ENCODE measurements around the gene SLC6A17. TPM values are rescaled to one million over a fixed set of nuclear protein-coding genes. Genes with fewer than 3 reads are reported as not detected.
A peak's percentile ranks its signal among the peaks of the same experiment; 100 is the strongest.

SLC6A17 gene
- total and polyA plus RNA-seq, 9 of the 15 experiments (the other 6 are each of a cell fraction or from before 2014, with no cell fraction given): not detected

GRCh38 chr1:110210604-110211495, 60.6 kb downstream of the SLC6A17 start (continued):
- TF ChIP-seq ZNF384 (IDR thresholded peaks at IDR 0.05; ENCODE audit: low read depth, low read length): no peak
- no peak for TF ChIP-seq CTCFL (IDR thresholded peaks at IDR 0.05; ENCODE audit: borderline replicate concordance, insufficient read depth, low read depth, low read length, poor library complexity, severe bottlenecking)
- 0 out of 2 replicates have a peak, but pooled peaks have one; percentile 46 for TF ChIP-seq LCOR (CRISPR knock-in tag; IDR thresholded peaks at IDR 0.05)
- TF ChIP-seq POLR3G (IDR thresholded peaks at IDR 0.05; ENCODE audit: extremely low read depth, insufficient read length, insufficient replicate concordance): no peak
- 0 out of 2 replicates have a peak, but pooled peaks have one; percentile 35 for TF ChIP-seq EGR1 (conservative IDR thresholded peaks at IDR 0.05)
- no peak for TF ChIP-seq ZNF124 (CRISPR knock-in tag; IDR thresholded peaks at IDR 0.05)
- peak; percentile 51; the same call in 1 of the 2 replicates for TF ChIP-seq TFAP4 (CRISPR knock-in tag; IDR thresholded peaks at IDR 0.05; ENCODE audit: borderline replicate concordance)
- TF ChIP-seq NEUROD1 (IDR thresholded peaks at IDR 0.05; ENCODE audit: borderline replicate concordance, low read depth, low read length, partially characterized antibody): no peak
- no peak for TF ChIP-seq NCOR1 (IDR thresholded peaks at IDR 0.05)
- no peak for TF ChIP-seq ETV6 (IDR thresholded peaks at IDR 0.05; ENCODE audit: borderline replicate concordance in 1 of 2, low read depth in 2 of 2, low read length in 1 of 2)
- peak; percentile 63; the same call in 1 of the 2 replicates for TF ChIP-seq ETV6 (CRISPR knock-in tag; IDR thresholded peaks at IDR 0.05; ENCODE audit: borderline replicate concordance)
- no peak for TF ChIP-seq TBL1XR1 (IDR thresholded peaks at IDR 0.05; ENCODE audit: low read length in 2 of 2)
- TF ChIP-seq MECOM (CRISPR knock-in tag; IDR thresholded peaks at IDR 0.05): no peak
- no peak for TF ChIP-seq ZNF354B (CRISPR knock-in tag; IDR thresholded peaks at IDR 0.05)
- TF ChIP-seq ZNF311 (CRISPR knock-in tag; IDR thresholded peaks at IDR 0.05): no peak
- TF ChIP-seq, protein P1, sequence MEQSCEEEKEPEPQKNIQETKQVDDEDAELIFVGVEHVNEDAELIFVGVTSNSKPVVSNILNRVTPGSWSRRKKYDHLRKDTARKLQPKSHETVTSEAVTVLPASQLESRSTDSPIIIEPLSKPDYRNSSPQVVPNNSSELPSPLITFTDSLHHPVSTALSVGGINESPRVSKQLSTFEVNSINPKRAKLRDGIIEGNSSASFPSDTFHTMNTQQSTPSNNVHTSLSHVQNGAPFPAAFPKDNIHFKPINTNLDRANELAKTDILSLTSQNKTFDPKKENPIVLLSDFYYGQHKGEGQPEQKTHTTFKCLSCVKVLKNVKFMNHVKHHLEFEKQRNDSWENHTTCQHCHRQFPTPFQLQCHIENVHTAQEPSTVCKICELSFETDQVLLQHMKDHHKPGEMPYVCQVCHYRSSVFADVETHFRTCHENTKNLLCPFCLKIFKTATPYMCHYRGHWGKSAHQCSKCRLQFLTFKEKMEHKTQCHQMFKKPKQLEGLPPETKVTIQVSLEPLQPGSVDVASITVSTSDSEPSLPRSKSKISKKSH (CRISPR knock-in tag; IDR thresholded peaks at IDR 0.05): no peak

Measured in K562 (cell line).